Endodermal cell (in vitro differentiated cells): ENCODE measurements around the gene HGD. TPM values are rescaled to one million over a fixed set of nuclear protein-coding genes. Genes with fewer than 3 reads are reported as not detected.
"Not testable (repeated sequence)": the region's sequence is repeated elsewhere in the genome, so short reads cannot be mapped to it uniquely, and the experiment has no call there.

ENCODE experiments used
- DNase-seq: peaks from one replicate; pipeline ENCODE4 v3.0.0-alpha.2; 2017
- H3K27ac ChIP-seq: 2 replicates; pipeline ENCODE4 v1.5.1; 2013; ENCODE audit warnings: mild to moderate bottlenecking, low read depth, low read length, moderate library complexity
- H3K27me3 ChIP-seq: 2 replicates; pipeline ENCODE4 v1.6.1; 2013; ENCODE audit warnings: mild to moderate bottlenecking, low read length, moderate library complexity; ENCODE audit not compliant: insufficient read depth, control insufficient read depth, poor library complexity, severe bottlenecking
- H3K36me3 ChIP-seq: 2 replicates; pipeline ENCODE4 v1.7.0; 2013; ENCODE audit warnings: mild to moderate bottlenecking, low read length, moderate library complexity; ENCODE audit not compliant: control insufficient read depth, insufficient read depth
- H3K4me1 ChIP-seq: one replicate; pipeline ENCODE4 v1.7.0; 2013; ENCODE audit warnings: low read length; ENCODE audit not compliant: control insufficient read depth, insufficient read depth
- H3K4me3 ChIP-seq: 2 replicates; pipeline ENCODE4 v1.5.1; 2013; ENCODE audit warnings: mild to moderate bottlenecking, low read length, moderate library complexity
- H3K9ac ChIP-seq: 2 replicates; pipeline ENCODE4 v1.6.1; 2013; ENCODE audit warnings: mild to moderate bottlenecking, low read length, moderate library complexity; ENCODE audit not compliant: poor library complexity, severe bottlenecking; ENCODE audit errors: extremely low read depth
- H3K9me3 ChIP-seq: 2 replicates; pipeline ENCODE4 v1.6.1; 2013; ENCODE audit warnings: mild to moderate bottlenecking, low read length, moderate library complexity; ENCODE audit not compliant: control insufficient read depth
- H3K27ac Mint-ChIP-seq: 2 replicates; pipeline ENCODE4 v1.8.0; 2020; ENCODE audit warnings: mixed read lengths
- H3K27me3 Mint-ChIP-seq: 2 replicates; pipeline ENCODE4 v1.8.0; 2021; ENCODE audit warnings: mild to moderate bottlenecking, mixed read lengths; ENCODE audit not compliant: insufficient read depth
- H3K36me3 Mint-ChIP-seq: 2 replicates; pipeline ENCODE4 v1.8.0; 2020; ENCODE audit warnings: low read depth, mixed read lengths
- H3K4me1 Mint-ChIP-seq: 2 replicates; pipeline ENCODE4 v1.8.0; 2020; ENCODE audit warnings: mixed read lengths
- H3K4me3 Mint-ChIP-seq: 2 replicates; pipeline ENCODE4 v1.8.0; 2020; ENCODE audit warnings: mild to moderate bottlenecking, moderate library complexity, mixed read lengths
- H3K9me3 Mint-ChIP-seq: 2 replicates; pipeline ENCODE4 v1.8.0; 2020; ENCODE audit warnings: mild to moderate bottlenecking, mixed read lengths
- WGBS, 2 experiments: methylation state at CpG; one replicate each; pipeline versions ENCODE4 v1.1.5 to v1.1.7; 2013; ENCODE audit warnings: missing lambda C conversion rate in 2 of 2, mixed read lengths in 1 of 2; ENCODE audit not compliant: insufficient coverage in 1 of 2, insufficient read length in 1 of 2; 5-methylcytosine and 5-hydroxymethylcytosine counted together
- total RNA-seq, 2 donors: library from RNA; stranded (reverse); fragmentation: NEBNext Ultra II Directional in 1 of 2; extraction: Animal tissue kit (Norgen Biotek cat#: 25700) in 1 of 2; gene quantifications; 2 replicates in 1 of 2; 3 replicates in 1 of 2; pipeline ENCODE4 v1.2.1, GENCODE V29; 2021
- TF ChIP-seq, protein P1 (sequence below): fragments of 200-600 bp; sonication (generic); conservative IDR thresholded peaks from 2 replicates; pipeline ENCODE4 v1.5.0; 2021; ENCODE audit warnings: antibody characterized with exemption, mild to moderate bottlenecking

Gene HGD
- total RNA-seq, 2 donors from 2014 or later: not detected

DNA sequence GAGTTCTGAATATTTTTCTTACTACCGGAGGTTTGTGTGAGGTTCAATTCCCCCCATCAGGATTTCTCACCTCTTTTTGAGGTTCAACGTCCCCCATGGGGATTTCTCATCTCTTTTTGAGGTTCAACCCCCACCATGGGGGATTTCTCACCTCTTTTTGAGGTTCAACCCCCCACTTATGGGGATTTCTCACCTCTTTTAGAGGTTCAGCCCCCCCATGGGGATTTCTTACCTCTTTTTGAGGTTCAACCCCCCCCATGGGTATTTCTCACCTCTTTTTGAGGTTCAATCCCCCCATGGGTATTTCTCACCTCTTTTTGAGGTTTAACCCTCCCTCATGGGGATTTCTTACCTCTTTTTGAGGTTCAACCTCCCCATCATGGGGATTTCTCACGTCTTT lies 59.6 kb downstream of the HGD start:
- peaks cover 8% of the 10 kb centered on the region for H3K36me3 Mint-ChIP-seq
- peaks cover 36% of the 10 kb centered on the region for H3K9me3 Mint-ChIP-seq
- DNase-seq: no peak
- H3K27ac Mint-ChIP-seq: no peak overlapping the region
- WGBS, 2 experiments: 67 to 78% methylated on average over 1 to 3 of the region's 3 CpGs
- H3K27me3 Mint-ChIP-seq: no peaks in the 10 kb centered on the region
- H3K27ac ChIP-seq: no peak overlapping the region
- no peaks in the 10 kb centered on the region for H3K4me1 ChIP-seq
- TF ChIP-seq, protein P1, sequence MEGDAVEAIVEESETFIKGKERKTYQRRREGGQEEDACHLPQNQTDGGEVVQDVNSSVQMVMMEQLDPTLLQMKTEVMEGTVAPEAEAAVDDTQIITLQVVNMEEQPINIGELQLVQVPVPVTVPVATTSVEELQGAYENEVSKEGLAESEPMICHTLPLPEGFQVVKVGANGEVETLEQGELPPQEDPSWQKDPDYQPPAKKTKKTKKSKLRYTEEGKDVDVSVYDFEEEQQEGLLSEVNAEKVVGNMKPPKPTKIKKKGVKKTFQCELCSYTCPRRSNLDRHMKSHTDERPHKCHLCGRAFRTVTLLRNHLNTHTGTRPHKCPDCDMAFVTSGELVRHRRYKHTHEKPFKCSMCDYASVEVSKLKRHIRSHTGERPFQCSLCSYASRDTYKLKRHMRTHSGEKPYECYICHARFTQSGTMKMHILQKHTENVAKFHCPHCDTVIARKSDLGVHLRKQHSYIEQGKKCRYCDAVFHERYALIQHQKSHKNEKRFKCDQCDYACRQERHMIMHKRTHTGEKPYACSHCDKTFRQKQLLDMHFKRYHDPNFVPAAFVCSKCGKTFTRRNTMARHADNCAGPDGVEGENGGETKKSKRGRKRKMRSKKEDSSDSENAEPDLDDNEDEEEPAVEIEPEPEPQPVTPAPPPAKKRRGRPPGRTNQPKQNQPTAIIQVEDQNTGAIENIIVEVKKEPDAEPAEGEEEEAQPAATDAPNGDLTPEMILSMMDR: no peak
- no peak overlapping the region for H3K9ac ChIP-seq
- H3K4me1 Mint-ChIP-seq: peaks cover 5% of the 10 kb centered on the region
- peaks cover 23% of the 10 kb centered on the region for H3K9me3 ChIP-seq
- H3K4me3 ChIP-seq: peak overlapping the region; percentile 22
- H3K36me3 ChIP-seq: no peaks in the 10 kb centered on the region
- H3K4me3 Mint-ChIP-seq: no peak overlapping the region
- no peaks in the 10 kb centered on the region for H3K27me3 ChIP-seq

DNA sequence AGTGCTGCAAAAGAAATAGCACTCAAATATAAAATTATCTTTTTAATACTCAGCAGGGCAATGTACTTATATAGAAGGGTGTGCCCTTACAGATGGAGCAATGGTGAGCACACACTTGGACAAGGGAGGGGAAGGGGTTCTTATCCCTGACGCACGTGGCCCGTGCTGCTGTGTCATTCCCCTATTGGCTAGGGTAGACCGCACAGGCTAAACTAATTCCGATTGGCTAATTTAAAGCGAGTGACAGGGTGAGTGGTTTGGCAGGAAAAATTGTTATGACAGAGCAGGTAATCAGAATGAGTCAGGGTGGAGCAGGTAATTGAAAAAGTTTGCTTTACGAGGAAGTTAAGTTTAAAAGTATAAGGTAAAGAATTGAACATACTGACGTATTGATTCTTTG lies 65.3 kb downstream of the HGD start:
- H3K36me3 Mint-ChIP-seq, H3K27me3 Mint-ChIP-seq, H3K27ac Mint-ChIP-seq, H3K27ac ChIP-seq, H3K36me3 ChIP-seq, H3K9me3 Mint-ChIP-seq, H3K4me1 ChIP-seq, DNase-seq, H3K27me3 ChIP-seq, H3K9ac ChIP-seq, H3K9me3 ChIP-seq, H3K4me3 Mint-ChIP-seq, H3K4me1 Mint-ChIP-seq, H3K4me3 ChIP-seq: not testable (repeated sequence)
- WGBS, 2 experiments: 88 to 92% methylated on average over 7 to 8 of the region's 8 CpGs

DNA sequence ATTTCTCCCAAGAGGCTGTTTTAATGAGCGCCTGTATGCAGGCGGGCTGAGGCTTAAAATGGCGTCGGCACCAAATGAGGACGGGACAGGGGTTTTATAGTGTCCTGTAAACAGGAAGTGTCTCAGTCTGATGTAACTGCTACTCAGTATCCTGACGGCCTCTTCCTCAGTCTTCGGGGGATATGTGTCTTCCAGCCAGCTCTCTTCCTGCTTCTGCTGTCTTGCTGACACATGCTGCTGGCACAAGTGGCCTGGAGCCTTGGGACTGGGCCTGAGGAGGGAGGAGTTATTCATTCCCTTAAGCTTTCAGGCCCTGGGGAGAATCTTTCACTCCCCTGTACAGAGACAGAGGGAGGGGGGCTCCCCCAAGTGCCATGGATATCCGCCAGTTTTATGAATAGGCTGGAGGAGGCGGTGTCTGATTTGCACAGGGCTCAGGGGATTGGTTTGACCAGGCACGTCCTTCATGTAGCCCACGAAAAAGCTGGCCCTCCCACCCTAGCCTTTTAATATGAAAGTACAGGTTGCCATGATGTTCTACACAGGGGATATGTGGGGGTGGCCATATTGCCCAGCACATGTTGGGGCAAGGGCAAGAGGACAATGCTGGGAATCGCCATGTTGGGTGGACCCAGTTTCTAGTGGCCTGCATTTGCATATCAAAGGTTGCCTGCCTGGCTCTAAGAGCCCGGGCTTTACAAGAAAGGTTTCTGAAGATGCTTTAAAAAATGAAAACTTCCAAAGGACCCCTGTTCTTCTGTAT lies 66.0 kb downstream of the HGD start:
- Histone ChIP-seq H3K27ac (no peak overlapping the region), H3K36me3 (no peaks in the 10 kb centered on the region), H3K4me1 (no peaks in the 10 kb centered on the region)

More for the DNA sequence above, 66.0 kb downstream of the HGD start:
- 91 to 98% methylated on average over 10 to 13 of the region's 13 CpGs for WGBS, 2 experiments
- Mint-ChIP-seq H3K4me3 (no peak overlapping the region), H3K9me3 (peaks cover 2% of the 10 kb centered on the region), H3K4me1 (peaks cover 5% of the 10 kb centered on the region), H3K27ac (no peak overlapping the region), H3K36me3 (no peaks in the 10 kb centered on the region), H3K27me3 (no peaks in the 10 kb centered on the region)
- Histone ChIP-seq H3K4me3 (no peak overlapping the region), H3K27me3 (no peaks in the 10 kb centered on the region), H3K9me3 (no peaks in the 10 kb centered on the region), H3K9ac (no peak overlapping the region)
- TF ChIP-seq, protein P1: no peak
- DNase-seq: no peak
